ENCODE results near the gene WIZ. TPM values are rescaled to one million over a fixed set of nuclear protein-coding genes. Genes with fewer than 3 reads are reported as not detected.

The WIZ gene
- total RNA-seq, 4 donors from 2014 or later, result 36.1 to 74.3 (median 50.3) TPM

- Histone ChIP-seq H3K27ac (replicated peaks in 1 of 4) (peak overlapping the region; percentile 78 to 88 (median 88)), H3K9me3 (no peaks in the 10 kb centered on the region), H3K27me3 (no peaks in the 10 kb centered on the region), H3K4me1 (peaks cover 23 to 46% (median 38%) of the 10 kb centered on the region in 4 donors), H3K36me3 (peaks cover 0 to 36% (median 16%) of the 10 kb centered on the region in 4 donors), H3K4me3 (peak overlapping the region in 2 of 4 donors; percentile 72 to 85)
- TF ChIP-seq EP300 (IDR thresholded peaks at IDR 0.05) (no peak), POLR2A (IDR thresholded peaks at IDR 0.05; ENCODE audit: low read depth) (no peak), POLR2AphosphoS5 (IDR thresholded peaks at IDR 0.05) (no peak), CTCF (IDR thresholded peaks at IDR 0.05) (no peak)
- 58% methylated on average over 15 of the region's 17 CpGs for WGBS
- DNase-seq (ENCODE audit: extremely low spot score), result no peak
- intact Hi-C loops (cut with DNase I), result no loop called here
These were observed 1.5 kb downstream of the WIZ start for GRCh38 chr19:15448044-15448777.

DNA sequence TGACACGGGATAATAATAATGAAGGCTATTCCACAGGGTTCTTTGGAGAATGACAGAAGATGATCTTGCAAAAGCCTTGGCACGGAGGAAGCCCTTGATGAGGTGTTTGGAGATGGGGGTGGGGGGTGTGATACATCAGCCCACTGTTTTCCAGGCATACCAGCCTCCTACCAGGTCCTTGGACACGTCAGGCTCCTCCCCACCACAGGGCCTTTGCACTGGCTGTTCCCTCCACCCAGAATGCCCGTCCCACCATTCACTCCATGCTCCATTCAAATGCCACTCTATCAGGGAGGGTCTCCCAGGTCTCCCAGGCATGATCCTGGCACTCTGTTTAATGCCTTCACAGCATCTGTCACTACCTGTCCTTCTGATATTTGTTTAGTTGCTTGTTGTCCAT lies 2.7 kb downstream of the WIZ start:
- TF ChIP-seq POLR2AphosphoS5 (IDR thresholded peaks at IDR 0.05) (no peak), POLR2A (IDR thresholded peaks at IDR 0.05; ENCODE audit: low read depth) (no peak), CTCF (IDR thresholded peaks at IDR 0.05) (no peak), EP300 (IDR thresholded peaks at IDR 0.05) (no peak)
- H3K4me1 ChIP-seq, result peaks cover 11 to 34% (median 29%) of the 10 kb centered on the region in 4 donors
- intact Hi-C loops (cut with DNase I), result no loop called here
- H3K9me3 ChIP-seq, result no peaks in the 10 kb centered on the region
- H3K27ac ChIP-seq (replicated peaks in 1 of 4), result no peak overlapping the region
- H3K27me3 ChIP-seq, result no peaks in the 10 kb centered on the region
- H3K4me3 ChIP-seq, result no peak overlapping the region
- WGBS, result 78% methylated on average over 4 of the region's 4 CpGs
- no peak for DNase-seq (ENCODE audit: extremely low spot score)
- H3K36me3 ChIP-seq, result peaks cover 0 to 36% (median 16%) of the 10 kb centered on the region in 4 donors

DNA sequence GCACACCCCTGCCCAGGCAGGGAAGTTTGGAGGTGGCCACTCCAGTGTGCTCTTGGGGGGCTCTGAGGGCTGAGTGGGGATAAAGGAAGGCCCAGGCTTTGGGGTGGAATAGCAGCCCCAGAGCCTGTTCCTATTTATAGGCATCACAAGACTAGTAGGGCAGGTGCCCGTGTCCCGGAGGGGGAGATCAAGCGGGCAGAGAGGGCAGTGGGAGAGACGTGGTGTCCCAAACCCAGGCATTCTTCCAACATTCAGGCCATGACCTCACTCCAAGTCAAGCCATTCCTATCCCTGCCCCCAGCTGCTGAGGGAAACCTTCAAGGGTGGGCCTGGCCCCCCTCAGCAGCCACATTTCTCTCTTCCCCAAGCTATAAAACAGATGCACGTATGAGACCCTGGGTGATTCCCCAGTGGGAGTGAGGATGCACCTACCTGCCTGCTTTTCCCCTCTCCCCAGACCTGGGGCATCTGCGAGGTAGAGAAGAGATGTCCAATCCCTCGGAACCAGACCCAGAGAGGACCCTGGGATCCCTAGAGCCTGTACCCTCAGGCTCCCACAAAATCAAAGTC lies 3.9 kb downstream of the WIZ start:
- intact Hi-C loops (cut with DNase I), result no loop called here
- peaks cover 11 to 30% (median 26%) of the 10 kb centered on the region in 4 donors for H3K4me1 ChIP-seq

DNA sequence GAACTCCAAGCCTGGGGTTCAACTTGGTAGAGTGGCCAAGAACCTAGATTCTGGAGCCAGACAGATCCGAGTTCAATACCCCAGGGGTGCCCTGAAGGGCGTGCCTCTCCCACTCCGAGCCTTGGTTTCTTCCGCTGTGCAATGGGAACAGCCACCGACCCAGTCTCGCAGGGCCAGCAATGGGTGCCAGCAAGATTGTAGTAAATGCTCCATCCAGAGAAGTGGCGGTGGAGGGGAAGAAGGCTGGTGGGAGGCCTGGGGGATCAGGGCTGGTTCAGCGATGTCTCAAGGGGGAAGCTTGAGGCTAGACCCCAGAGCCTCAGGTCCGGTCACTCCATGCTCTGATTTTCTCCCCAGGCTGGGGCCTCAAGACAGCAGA lies 4.5 kb downstream of the WIZ start:
- H3K4me3 ChIP-seq, result no peak overlapping the region

More for the DNA sequence above, 3.9 kb downstream of the WIZ start:
- H3K36me3 ChIP-seq, result peaks cover 0 to 36% (median 16%) of the 10 kb centered on the region in 4 donors
- peak overlapping the region in 1 of 4 donors; percentile 14 for H3K27ac ChIP-seq (replicated peaks in 1 of 4)
- H3K4me3 ChIP-seq, result no peak overlapping the region
- no peaks in the 10 kb centered on the region for H3K9me3 ChIP-seq
- TF ChIP-seq POLR2A (IDR thresholded peaks at IDR 0.05; ENCODE audit: low read depth) (no peak), EP300 (IDR thresholded peaks at IDR 0.05) (no peak), CTCF (IDR thresholded peaks at IDR 0.05) (no peak), POLR2AphosphoS5 (IDR thresholded peaks at IDR 0.05) (no peak)
- WGBS, result 49% methylated on average over 5 of the region's 7 CpGs
- no peak for DNase-seq (ENCODE audit: extremely low spot score)
- no peaks in the 10 kb centered on the region for H3K27me3 ChIP-seq

More for the DNA sequence above, 4.5 kb downstream of the WIZ start:
- TF ChIP-seq POLR2A (IDR thresholded peaks at IDR 0.05; ENCODE audit: low read depth) (no peak), CTCF (IDR thresholded peaks at IDR 0.05) (no peak), POLR2AphosphoS5 (IDR thresholded peaks at IDR 0.05) (no peak)
- intact Hi-C loops (cut with DNase I), result no loop called here
- H3K9me3 ChIP-seq, result no peaks in the 10 kb centered on the region
- H3K36me3 ChIP-seq, result peaks cover 0 to 36% (median 16%) of the 10 kb centered on the region in 4 donors
- 96% methylated on average over 8 of the region's 9 CpGs for WGBS
- no peak for DNase-seq (ENCODE audit: extremely low spot score)
- peaks cover 11 to 30% (median 25%) of the 10 kb centered on the region in 4 donors for H3K4me1 ChIP-seq
- H3K27ac ChIP-seq (replicated peaks in 1 of 4), result peak overlapping the region in 1 of 4 donors; percentile 14
- no peaks in the 10 kb centered on the region for H3K27me3 ChIP-seq

Data from esophagus muscularis mucosa (tissue), 4 donors.